ENCODE results near the gene EEF2.

EEF2 gene

DNA sequence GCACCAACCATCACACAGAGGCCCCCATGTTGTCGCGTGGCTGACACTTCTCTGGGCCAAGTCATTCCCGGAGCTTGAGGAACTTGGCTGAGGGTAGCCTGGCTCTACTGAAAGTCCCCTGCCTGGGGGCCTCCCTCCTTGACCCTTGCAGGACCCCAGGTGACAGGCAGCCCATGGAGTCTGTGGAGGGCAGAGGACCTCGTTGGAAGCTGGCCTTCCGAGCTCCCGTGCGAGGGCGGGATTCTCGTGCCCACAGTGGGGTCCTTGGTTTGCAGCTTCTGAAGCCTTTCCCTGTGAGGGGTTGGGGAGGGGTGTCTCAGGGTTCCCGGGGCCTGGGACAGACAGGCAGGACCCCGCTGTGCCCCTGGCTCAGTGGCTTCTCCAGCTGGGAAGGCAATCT is 36.0 kb downstream of the EEF2 start:
- TF ChIP-seq, protein P1, sequence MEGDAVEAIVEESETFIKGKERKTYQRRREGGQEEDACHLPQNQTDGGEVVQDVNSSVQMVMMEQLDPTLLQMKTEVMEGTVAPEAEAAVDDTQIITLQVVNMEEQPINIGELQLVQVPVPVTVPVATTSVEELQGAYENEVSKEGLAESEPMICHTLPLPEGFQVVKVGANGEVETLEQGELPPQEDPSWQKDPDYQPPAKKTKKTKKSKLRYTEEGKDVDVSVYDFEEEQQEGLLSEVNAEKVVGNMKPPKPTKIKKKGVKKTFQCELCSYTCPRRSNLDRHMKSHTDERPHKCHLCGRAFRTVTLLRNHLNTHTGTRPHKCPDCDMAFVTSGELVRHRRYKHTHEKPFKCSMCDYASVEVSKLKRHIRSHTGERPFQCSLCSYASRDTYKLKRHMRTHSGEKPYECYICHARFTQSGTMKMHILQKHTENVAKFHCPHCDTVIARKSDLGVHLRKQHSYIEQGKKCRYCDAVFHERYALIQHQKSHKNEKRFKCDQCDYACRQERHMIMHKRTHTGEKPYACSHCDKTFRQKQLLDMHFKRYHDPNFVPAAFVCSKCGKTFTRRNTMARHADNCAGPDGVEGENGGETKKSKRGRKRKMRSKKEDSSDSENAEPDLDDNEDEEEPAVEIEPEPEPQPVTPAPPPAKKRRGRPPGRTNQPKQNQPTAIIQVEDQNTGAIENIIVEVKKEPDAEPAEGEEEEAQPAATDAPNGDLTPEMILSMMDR (IDR thresholded peaks at IDR 0.05) = no peak

DNA sequence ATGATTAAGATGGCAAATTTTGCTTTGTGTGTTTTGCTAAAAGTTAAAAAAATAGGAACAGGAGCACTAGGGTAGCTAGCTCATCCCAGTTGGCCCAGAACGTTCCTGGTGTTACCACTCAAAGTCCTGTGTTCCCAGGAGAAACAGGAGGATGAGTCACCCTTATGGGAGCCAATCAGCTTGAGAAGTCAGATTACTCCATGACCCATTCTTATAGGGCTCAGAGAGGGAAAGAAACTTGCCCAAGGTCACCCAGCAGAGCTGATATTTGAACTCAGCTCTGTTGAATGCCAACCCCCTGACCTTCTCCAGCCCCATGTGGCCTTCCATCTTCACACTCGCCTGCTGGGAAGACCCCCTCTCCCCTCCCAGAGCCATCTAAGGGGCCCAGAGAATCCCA is 39.4 kb downstream of the EEF2 start:
- TF ChIP-seq, protein P1 (IDR thresholded peaks at IDR 0.05) = no peak

DNA sequence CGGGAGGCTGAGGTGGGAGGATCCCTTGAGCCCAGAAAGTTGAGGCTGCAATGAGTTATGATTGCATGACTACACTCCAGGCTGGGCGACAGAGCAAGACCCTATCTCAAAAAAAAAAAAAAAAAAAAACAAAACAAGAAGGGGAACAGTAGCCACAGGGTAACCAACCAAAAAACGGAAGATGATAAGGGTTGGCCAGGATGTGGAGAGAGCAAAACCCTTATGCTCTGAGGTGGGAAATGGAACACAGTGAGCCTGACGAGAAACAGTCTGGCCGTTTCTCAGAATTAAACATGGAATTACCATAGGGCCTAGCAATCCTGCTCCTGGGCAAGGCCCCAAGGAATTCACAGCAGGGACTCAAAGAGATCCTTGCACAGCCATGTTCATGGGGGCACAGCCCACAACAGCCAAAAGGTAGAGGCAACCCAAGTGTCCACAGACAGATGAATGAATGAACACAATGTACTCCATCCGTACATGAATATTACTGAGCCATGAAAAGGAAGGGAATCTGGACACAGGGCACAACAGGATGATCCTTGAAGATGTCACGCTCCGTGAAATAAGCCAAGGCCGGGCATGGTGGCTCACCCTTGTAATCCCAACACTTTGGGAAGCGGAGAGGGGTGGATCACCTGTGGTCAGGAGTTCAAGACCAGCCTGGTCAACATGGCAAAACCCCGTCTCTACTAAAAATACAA is 41.1 kb downstream of the EEF2 start:
- TF ChIP-seq, protein P1 (IDR thresholded peaks at IDR 0.05) = no peak

DNA sequence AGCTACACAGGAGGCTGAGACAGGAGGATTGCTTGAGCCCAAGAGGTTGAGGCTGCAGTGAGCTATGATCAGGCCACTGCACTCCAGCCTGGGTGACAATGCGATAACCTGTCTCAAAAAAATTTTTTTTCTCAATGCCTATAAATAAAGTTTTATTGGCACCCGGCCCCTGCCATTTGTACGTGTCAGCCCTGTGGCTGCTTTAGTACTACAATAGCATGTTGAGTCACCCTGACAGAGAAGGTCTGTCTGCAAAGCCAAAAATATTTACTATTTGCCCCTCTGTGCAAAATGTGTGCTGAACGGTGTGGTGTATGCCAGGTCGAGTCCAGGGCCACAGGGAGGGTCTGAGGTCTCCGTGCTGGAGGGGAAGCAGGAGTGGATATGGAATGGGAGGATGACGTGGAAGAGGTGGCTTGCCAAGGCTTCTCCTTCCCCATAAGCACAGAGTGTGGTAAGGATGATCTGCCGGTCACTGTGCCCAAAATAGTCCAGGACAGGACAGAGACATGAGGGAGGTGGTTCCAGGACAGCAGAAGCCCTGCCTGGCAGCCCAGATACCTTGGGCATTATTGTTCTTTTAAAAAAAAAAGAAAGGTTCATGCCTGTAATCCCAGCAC is 42.4 kb downstream of the EEF2 start:
- TF ChIP-seq, protein P1 (IDR thresholded peaks at IDR 0.05) = no peak

DNA sequence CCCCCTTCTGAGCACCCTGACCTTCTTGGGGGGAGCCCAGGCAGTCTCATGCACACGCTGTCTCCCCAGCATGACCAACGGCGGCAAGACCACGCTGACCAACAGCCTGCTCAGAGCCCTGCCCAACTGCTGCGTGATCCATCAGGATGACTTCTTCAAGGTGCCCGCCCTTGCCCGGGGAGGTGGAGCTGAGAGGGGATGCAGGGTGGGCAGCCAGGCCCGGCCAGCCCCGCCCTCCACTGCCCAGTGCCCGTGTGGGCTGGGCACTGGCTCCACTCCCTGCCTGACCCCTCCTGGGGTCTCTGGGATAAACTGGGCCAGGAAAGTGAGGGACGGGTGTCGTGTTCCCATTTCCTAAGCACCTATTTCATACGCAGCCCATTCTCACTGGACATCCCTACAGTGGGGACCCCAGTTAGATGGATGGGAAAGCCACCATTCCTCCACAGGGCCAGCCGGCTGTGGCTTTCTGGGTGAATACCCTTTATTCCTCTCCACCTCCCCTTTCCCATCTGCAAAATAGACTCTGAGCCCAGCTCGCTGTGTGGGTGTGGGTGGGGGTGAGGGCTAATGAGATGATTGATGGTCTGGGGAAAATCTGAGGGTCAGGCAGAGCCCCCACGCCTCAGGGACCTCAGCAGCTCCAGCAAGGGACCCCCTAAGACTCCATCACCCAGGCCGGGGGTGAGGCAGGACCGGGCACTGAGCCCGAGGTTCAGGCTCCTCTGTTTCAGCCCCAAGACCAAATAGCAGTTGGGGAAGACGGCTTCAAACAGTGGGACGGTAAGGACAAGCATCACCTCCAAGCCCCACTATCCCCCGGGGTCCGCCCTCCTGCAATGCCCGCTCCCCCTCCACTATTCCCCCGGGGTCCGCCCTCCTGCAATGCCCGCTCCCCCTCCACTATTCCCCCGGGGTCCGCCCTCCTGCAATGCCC is 48.5 kb downstream of the EEF2 start:
- TF ChIP-seq, protein P1 (IDR thresholded peaks at IDR 0.05) = no peak

DNA sequence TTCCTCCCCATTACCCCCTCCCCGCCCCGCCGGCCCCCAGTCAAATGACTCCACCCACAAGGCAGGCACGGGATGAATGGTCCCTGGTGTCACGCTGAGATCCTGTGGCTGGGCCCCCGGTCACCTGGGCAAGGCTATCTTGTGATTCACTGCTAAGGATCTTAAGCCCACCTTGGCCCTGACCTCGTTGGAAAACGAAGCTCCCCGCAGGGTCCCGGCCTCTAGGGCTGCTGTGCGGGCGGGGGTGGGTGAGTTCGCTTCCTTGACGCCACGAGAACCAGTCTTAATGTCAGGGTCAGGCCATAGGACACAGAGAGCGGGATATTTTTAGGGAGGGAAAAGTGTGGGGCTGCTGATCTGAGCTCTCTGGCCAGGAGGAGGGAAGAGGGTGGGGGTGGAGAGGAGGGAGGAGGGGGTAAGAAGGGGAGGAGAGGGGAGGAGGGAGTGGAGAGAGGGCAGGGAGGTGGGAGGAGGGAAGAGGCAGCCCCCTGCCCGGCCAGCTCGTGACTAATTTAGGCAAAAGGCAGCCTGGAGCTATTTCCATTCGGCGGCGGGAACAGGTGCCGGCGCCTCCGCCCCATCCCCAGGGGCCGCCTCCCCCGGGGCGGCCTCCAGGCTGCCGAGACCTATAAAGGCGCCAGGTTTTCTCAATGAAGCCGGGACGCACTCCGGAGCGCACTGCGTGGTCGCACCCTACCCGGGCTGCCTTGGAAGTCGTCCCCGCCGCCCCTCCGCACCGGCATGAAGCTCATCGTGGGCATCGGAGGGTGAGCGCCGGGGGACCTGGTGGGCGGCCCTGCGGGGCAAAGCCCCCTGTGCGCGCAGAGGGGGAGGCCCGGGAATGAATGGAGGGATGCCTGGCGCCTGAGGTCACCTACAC is 52.1 kb downstream of the EEF2 start, which contains the start of gene NMRK2:
Gene NMRK2, plus strand, starts transcription at position 139 of the 880 bp plus-strand sequence. Its CDS starts 603 bp downstream, at position 742.
- TF ChIP-seq, protein P1 (IDR thresholded peaks at IDR 0.05) = no peak
